GM18520 (cell line): ENCODE results near the gene IL18R1.
"Not testable (repeated sequence)": the region's sequence is repeated elsewhere in the genome, so short reads cannot be mapped to it uniquely, and the experiment has no call there.

Experiments
- ATAC-seq: cut with Tn5 transposase; IDR thresholded peaks from one replicate; pipeline ENCODE4 v1.9.1; 2021; ENCODE audit not compliant: unreplicated experiment

Gene IL18R1

GRCh38 chr2:102355526-102356380, at the start of gene IL18R1:
Gene IL18R1, plus strand, starts transcription at chr2:102355796. Its CDS starts 6,865 bp downstream, at chr2:102362661.
- peak; percentile 85 for ATAC-seq

- ATAC-seq = no peak
Observed at GRCh38 chr2:102306125-102306524, 49.5 kb upstream of the IL18R1 start.

- ATAC-seq = no peak
Observed at GRCh38 chr2:102310964-102311640, 44.5 kb upstream of the IL18R1 start, which contains the start of gene IL1RL1. Gene IL1RL1, plus strand, starts transcription at chr2:102311563. Its CDS starts 26,702 bp downstream, at chr2:102338265.

GRCh38 chr2:102313025-102313424, 42.6 kb upstream of the IL18R1 start:
- no peak for ATAC-seq

GRCh38 chr2:102313471-102313870, 42.1 kb upstream of the IL18R1 start:
- ATAC-seq = no peak

GRCh38 chr2:102313950-102314349, 41.6 kb upstream of the IL18R1 start:
- ATAC-seq = no peak

GRCh38 chr2:102315921-102316320, 39.7 kb upstream of the IL18R1 start:
- no peak for ATAC-seq

GRCh38 chr2:102317715-102318114, 37.9 kb upstream of the IL18R1 start:
- no peak for ATAC-seq

- ATAC-seq = no peak
Observed at GRCh38 chr2:102318437-102318836, 37.2 kb upstream of the IL18R1 start.

- ATAC-seq = no peak
Observed at GRCh38 chr2:102321941-102322719, 33.5 kb upstream of the IL18R1 start.

- ATAC-seq = not testable (repeated sequence)
Observed at GRCh38 chr2:102324914-102325313, 30.7 kb upstream of the IL18R1 start.

GRCh38 chr2:102331311-102331980, 24.1 kb upstream of the IL18R1 start:
- ATAC-seq = no peak

GRCh38 chr2:102334486-102334885, 21.1 kb upstream of the IL18R1 start:
- ATAC-seq = no peak

GRCh38 chr2:102335871-102336366, 19.7 kb upstream of the IL18R1 start:
- ATAC-seq = no peak

GRCh38 chr2:102336502-102336945, 19.1 kb upstream of the IL18R1 start:
- no peak for ATAC-seq

- ATAC-seq = no peak
Observed at GRCh38 chr2:102337012-102337411, 18.6 kb upstream of the IL18R1 start.

- no peak for ATAC-seq
Observed at GRCh38 chr2:102337481-102338386, 17.9 kb upstream of the IL18R1 start.

GRCh38 chr2:102340778-102341177, 14.8 kb upstream of the IL18R1 start:
- ATAC-seq = no peak

GRCh38 chr2:102342888-102343287, 12.7 kb upstream of the IL18R1 start:
- ATAC-seq = no peak
